KBM-7 (cell line): ENCODE measurements around the gene ZNF524.

Experiments used
- DNase-seq: peaks from one replicate; pipeline ENCODE4 v3.0.0-alpha.2; 2015
- in situ Hi-C: fragments of 300-500 bp; cut with MboI; formaldehyde crosslinking; loops from 2 replicates; pipeline ENCODE4 v1.14.3; 2020; ENCODE audit warnings: low sequenced_read_pairs, low pct_unique_long_range_greater_than_20kb, mixed read lengths

The ZNF524 gene

GRCh38 chr19:55598719-55599467, 1.2 kb upstream of the ZNF524 start:
- DNase-seq = peak; percentile 96
- in situ Hi-C loops = no loop called here

GRCh38 chr19:55599468-55599841, 633 bp upstream of the ZNF524 start, which contains the start of gene FIZ1:
TSS of gene FIZ1 (minus strand) at chr19:55599517. CDS start at chr19:55597865, 1,652 bp downstream.
- in situ Hi-C loops = no loop called here
- peak; percentile 100 for DNase-seq

GRCh38 chr19:55600662-55601028, 557 bp downstream of the ZNF524 start:
- in situ Hi-C loops = no loop called here
- DNase-seq = no peak

- in situ Hi-C loops = no loop called here
- DNase-seq = no peak
Measured at GRCh38 chr19:55601084-55601483, 996 bp downstream of the ZNF524 start.

GRCh38 chr19:55602104-55603001, 2.3 kb downstream of the ZNF524 start:
- no peak for DNase-seq
- in situ Hi-C loops = no loop called here

GRCh38 chr19:55603115-55603514, 3.0 kb downstream of the ZNF524 start:
- no peak for DNase-seq
- in situ Hi-C loops = no loop called here

DNA sequence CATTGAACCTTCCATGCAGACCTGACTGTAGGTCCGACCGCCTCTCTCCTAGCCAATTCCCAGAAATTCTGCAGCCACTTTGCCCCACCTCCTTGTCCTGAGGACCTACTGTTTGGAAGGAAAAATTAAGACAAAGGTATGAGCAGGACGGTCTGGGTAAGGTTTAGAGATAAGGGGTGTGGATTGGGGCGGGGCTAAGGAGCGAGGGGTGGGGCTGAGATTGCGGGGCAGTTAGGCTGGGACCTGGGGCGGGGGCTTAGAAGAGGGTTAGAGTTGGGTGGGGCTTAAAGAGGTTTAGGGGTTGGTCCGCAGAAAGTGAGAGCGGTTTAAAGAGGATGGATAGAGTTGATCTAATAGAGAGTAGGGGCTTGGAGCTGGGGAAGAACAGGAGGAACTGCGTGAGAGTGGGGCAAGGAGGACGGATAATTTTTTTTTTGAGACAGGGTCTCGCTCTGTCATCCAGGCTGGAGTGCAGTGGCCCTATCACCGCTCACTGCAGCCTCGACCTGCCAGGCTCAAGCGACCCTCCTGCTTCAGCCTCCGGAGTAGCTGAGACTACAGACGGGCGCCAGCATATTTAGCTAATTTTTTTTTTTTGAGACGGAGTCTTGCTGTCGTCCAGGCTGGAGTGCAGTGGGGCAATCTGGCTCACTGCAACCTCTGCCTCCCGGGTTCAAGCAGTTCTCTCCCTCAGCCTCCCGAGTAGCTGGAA, 3.6 kb downstream of the ZNF524 start:
- in situ Hi-C loops = no loop called here
- no peak for DNase-seq

- peak; percentile 96 for DNase-seq
- in situ Hi-C loops = no loop called here
Measured at GRCh38 chr19:55605207-55605636, 5.1 kb downstream of the ZNF524 start.

GRCh38 chr19:55605637-55606470, 5.8 kb downstream of the ZNF524 start, which contains the start of gene ZNF865:
TSS of gene ZNF865 (plus strand) at chr19:55605647. CDS start at chr19:55613619, 7,972 bp downstream.
- peak; percentile 86 for DNase-seq
- in situ Hi-C loops = no loop called here

DNA sequence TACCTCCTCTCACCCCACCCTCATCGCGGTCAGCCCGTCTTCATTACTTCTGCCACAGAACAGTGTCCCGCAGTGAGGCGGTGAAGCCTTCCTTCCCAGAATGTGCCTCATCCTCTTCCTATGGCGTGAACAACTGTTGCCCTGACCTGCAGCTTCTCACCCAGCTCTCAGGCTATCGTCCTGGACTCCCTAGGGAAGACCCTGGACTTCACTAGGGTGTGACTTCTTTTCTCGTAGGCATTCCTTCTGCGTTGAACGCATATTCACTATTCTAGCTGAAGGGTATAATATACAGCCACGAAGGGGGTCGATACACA, 6.3 kb downstream of the ZNF524 start:
- DNase-seq = no peak

GRCh38 chr19:55606817-55607216, 6.7 kb downstream of the ZNF524 start:
- no peak for DNase-seq
- in situ Hi-C loops = no loop called here

More for the DNA sequence above, 6.3 kb downstream of the ZNF524 start:
- in situ Hi-C loops = no loop called here

GRCh38 chr19:55609326-55609725, 9.2 kb downstream of the ZNF524 start:
- in situ Hi-C loops = no loop called here

DNA sequence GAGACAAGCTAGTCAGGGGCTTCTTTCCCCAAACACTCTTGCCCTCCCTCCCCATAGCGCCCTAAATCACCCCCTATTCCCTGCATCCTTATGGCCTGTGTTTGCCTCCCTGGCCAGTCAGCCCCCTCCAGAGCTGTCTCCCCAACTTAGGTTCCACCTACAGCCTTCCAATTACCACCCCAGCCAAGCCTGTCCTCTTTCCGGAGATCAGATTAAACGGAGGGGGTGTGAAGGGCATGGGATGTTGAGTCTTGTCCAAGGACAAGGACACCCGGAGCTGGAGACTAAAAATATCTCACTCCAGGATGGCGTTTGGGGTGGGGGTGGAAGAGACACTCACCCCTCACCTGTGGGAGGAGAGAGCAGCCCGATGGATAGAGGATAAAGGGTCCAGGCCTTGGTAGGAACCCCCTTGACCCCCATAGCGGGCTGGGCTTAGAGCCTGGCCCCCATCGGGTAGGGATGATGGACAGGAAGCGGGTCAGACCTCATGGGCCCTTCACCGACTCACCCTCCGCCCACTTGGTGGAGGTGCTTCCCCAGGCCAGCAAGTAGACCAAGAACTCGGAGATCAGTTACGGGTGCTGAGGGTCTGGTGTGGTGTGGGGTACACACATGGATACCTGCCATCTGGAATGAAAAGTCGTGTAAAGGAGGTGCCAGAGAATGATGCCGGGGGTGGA, 11.4 kb downstream of the ZNF524 start:
- in situ Hi-C loops = no loop called here
- DNase-seq = no peak

More at GRCh38 chr19:55609326-55609725, 9.2 kb downstream of the ZNF524 start:
- no peak for DNase-seq

- in situ Hi-C loops = no loop called here
- DNase-seq = no peak
Measured at GRCh38 chr19:55611983-55612645, 12.0 kb downstream of the ZNF524 start.

DNA sequence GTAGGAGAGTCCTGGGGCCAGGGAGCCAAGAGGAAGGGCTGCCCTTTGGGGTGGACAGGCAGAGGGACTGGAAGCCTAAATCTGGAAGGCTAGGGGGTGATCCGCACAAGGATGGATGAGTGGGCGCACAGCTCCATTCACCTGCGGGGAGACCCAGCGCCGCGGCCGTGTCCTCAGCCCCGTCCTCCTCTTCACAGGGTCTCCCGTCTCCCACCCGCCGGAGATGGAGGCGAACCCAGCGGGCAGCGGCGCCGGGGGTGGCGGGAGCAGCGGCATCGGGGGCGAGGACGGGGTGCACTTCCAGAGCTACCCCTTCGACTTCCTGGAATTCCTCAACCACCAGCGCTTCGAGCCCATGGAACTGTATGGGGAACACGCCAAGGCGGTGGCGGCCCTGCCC, 13.3 kb downstream of the ZNF524 start:
- in situ Hi-C loops = no loop called here
- no peak for DNase-seq

- in situ Hi-C loops = no loop called here
- no peak for DNase-seq
Measured at GRCh38 chr19:55613930-55614710, 14.0 kb downstream of the ZNF524 start.
